Osteocyte (in vitro differentiated cells): Measurements from ENCODE around the gene IGLL1. TPM values are rescaled to one million over a fixed set of nuclear protein-coding genes. Genes with fewer than 3 reads are reported as not detected.

Experiments used
- DNase-seq: peaks from one replicate; pipeline ENCODE4 v3.0.0; 2021; ENCODE audit warnings: mixed read lengths; ENCODE audit not compliant: unreplicated experiment; ENCODE audit errors: extremely low spot score
- H3K27ac Mint-ChIP-seq: one replicate; pipeline ENCODE4 v1.8.0; 2021; ENCODE audit warnings: mild to moderate bottlenecking, mixed read lengths; ENCODE audit not compliant: unreplicated experiment
- H3K27me3 Mint-ChIP-seq: one replicate; pipeline ENCODE4 v1.8.0; 2021; ENCODE audit warnings: mixed read lengths; ENCODE audit not compliant: unreplicated experiment
- H3K36me3 Mint-ChIP-seq: one replicate; pipeline ENCODE4 v1.8.0; 2021; ENCODE audit warnings: mixed read lengths; ENCODE audit not compliant: unreplicated experiment
- H3K4me1 Mint-ChIP-seq: one replicate; pipeline ENCODE4 v1.8.0; 2021; ENCODE audit warnings: mixed read lengths; ENCODE audit not compliant: unreplicated experiment
- H3K4me3 Mint-ChIP-seq: one replicate; pipeline ENCODE4 v1.8.0; 2021; ENCODE audit warnings: mild to moderate bottlenecking, moderate library complexity, mixed read lengths; ENCODE audit not compliant: unreplicated experiment
- H3K9me3 Mint-ChIP-seq: one replicate; pipeline ENCODE4 v1.8.0; 2021; ENCODE audit warnings: mixed read lengths; ENCODE audit not compliant: unreplicated experiment
- total RNA-seq: library from RNA; stranded (reverse); gene quantifications from 2 replicates; pipeline ENCODE4 v1.2.1, GENCODE V29; 2021
- TF ChIP-seq, protein P1 (sequence below): fragments of 200-600 bp; sonication (generic); IDR thresholded peaks from 2 replicates; pipeline ENCODE4 v1.5.0; 2021; ENCODE audit warnings: antibody characterized with exemption, mild to moderate bottlenecking, moderate library complexity

The IGLL1 gene
- total RNA-seq, 1 donor from 2014 or later: not detected

GRCh38 chr22:23621082-23621780 lies 41.1 kb upstream of the IGLL1 start:
- DNase-seq: no peak
- Mint-ChIP-seq H3K36me3 (no peaks in the 10 kb centered on the region), H3K4me1 (no peaks in the 10 kb centered on the region), H3K9me3 (no peaks in the 10 kb centered on the region), H3K27me3 (peaks cover 58% of the 10 kb centered on the region), H3K27ac (no peak overlapping the region), H3K4me3 (no peak overlapping the region)
- TF ChIP-seq, protein P1, sequence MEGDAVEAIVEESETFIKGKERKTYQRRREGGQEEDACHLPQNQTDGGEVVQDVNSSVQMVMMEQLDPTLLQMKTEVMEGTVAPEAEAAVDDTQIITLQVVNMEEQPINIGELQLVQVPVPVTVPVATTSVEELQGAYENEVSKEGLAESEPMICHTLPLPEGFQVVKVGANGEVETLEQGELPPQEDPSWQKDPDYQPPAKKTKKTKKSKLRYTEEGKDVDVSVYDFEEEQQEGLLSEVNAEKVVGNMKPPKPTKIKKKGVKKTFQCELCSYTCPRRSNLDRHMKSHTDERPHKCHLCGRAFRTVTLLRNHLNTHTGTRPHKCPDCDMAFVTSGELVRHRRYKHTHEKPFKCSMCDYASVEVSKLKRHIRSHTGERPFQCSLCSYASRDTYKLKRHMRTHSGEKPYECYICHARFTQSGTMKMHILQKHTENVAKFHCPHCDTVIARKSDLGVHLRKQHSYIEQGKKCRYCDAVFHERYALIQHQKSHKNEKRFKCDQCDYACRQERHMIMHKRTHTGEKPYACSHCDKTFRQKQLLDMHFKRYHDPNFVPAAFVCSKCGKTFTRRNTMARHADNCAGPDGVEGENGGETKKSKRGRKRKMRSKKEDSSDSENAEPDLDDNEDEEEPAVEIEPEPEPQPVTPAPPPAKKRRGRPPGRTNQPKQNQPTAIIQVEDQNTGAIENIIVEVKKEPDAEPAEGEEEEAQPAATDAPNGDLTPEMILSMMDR: no peak

DNA sequence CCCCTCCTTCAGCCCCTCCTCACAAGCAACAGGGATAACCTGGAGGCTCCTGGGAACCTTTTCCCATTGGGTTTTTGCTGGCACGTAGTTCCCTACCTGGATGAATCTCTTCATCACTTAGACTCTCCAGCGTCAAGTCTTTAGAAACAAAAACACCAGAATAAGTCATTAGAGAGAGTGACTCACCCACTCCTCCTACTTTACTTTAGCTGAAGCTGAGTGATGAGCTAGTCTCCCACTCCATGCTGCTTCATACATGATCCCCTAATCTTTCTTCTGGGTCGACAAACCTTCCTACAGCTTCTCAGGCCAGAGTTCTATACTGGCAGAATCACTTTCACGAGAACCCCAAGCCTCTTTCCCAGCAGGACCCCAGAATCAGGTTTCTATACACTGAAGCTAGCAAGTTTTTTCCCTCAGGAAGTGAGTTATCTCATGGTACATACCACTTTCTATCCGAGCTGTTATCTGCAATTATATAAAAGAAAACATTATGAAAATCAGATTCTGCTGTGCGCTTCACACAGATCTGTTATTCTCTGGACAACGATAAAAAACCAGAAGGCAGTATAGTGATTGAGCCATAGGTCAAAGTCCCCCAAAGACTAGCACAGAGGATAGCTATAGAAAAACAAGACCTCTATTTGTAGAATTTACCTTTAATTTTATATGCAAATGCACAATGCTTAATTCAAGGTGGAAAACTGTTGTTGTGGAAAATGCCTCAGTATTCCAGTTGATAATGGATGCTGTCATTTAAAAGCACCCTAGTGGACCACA lies 33.3 kb upstream of the IGLL1 start:
- Mint-ChIP-seq H3K9me3 (no peaks in the 10 kb centered on the region), H3K4me3 (no peak overlapping the region), H3K4me1 (no peaks in the 10 kb centered on the region), H3K27ac (no peak overlapping the region), H3K27me3 (peaks cover 33% of the 10 kb centered on the region), H3K36me3 (no peaks in the 10 kb centered on the region)
- TF ChIP-seq, protein P1: no peak
- DNase-seq: no peak

- H3K36me3 Mint-ChIP-seq: no peaks in the 10 kb centered on the region
- H3K27me3 Mint-ChIP-seq: peaks cover 11% of the 10 kb centered on the region
- no peak overlapping the region for H3K27ac Mint-ChIP-seq
- DNase-seq: no peak
- H3K4me1 Mint-ChIP-seq: no peaks in the 10 kb centered on the region
- H3K9me3 Mint-ChIP-seq: no peaks in the 10 kb centered on the region
- no peak overlapping the region for H3K4me3 Mint-ChIP-seq
- TF ChIP-seq, protein P1: no peak
These were observed 30.1 kb upstream of the IGLL1 start for GRCh38 chr22:23609983-23610781.

GRCh38 chr22:23608583-23608982 lies 28.5 kb upstream of the IGLL1 start:
- no peak overlapping the region for H3K27ac Mint-ChIP-seq
- no peak for DNase-seq
- peaks cover 3% of the 10 kb centered on the region for H3K27me3 Mint-ChIP-seq
- H3K9me3 Mint-ChIP-seq: no peaks in the 10 kb centered on the region
- TF ChIP-seq, protein P1: no peak
- H3K36me3 Mint-ChIP-seq: no peaks in the 10 kb centered on the region
- no peak overlapping the region for H3K4me3 Mint-ChIP-seq
- no peaks in the 10 kb centered on the region for H3K4me1 Mint-ChIP-seq
